Thyroid gland (tissue), 4 donors: ENCODE data around the gene GPM6B. TPM values are rescaled to one million over a fixed set of nuclear protein-coding genes. Genes with fewer than 3 reads are reported as not detected.

Experiments used
- DNase-seq, 2 donors: peaks; one replicate each; pipeline ENCODE4 v3.0.0-alpha.2; 2019
- H3K27ac ChIP-seq, 3 donors: fragments of 200-600 bp; sonication (generic); 1 replicate in 2 of 3; 2 replicates in 1 of 3; pipeline ENCODE4 v1.5.1; 2016 to 2019; ENCODE audit warnings: mild to moderate bottlenecking in 1 of 3, moderate library complexity in 1 of 3
- H3K27me3 ChIP-seq: fragments of 200-600 bp; sonication (generic); one replicate; pipeline ENCODE4 v1.5.1; 2019
- H3K36me3 ChIP-seq, 2 donors: fragments of 200-600 bp; sonication (generic); one replicate each; pipeline ENCODE4 v1.5.1; 2016 to 2019
- H3K4me1 ChIP-seq, 2 donors: fragments of 200-600 bp; sonication (generic); one replicate each; pipeline ENCODE4 v1.5.1; 2017 to 2019
- H3K4me3 ChIP-seq, 3 donors: fragments of 200-600 bp; sonication (generic); replicated peaks in 1 of 3; 1 replicate in 2 of 3; 2 replicates in 1 of 3; pipeline ENCODE4 v1.5.1; 2016; ENCODE audit warnings: mild to moderate bottlenecking in 1 of 3
- H3K9me3 ChIP-seq: fragments of 200-600 bp; sonication (generic); one replicate; pipeline ENCODE4 v1.5.1; 2017
- CTCF ChIP-seq, 6 experiments: fragments of 200-600 bp in 3 of 6; fragments of 450-650 bp in 3 of 6; sonication (generic) in 3 of 6; IDR thresholded peaks; one replicate each; pipeline ENCODE4 v1.5.1; 2016 to 2019; ENCODE audit warnings: antibody characterized with exemption in 6 of 6, mild to moderate bottlenecking in 2 of 6, inconsistent platforms in 1 of 6, moderate library complexity in 1 of 6
- POLR2A ChIP-seq, 2 donors: fragments of 450-650 bp; IDR thresholded peaks; one replicate each; pipeline ENCODE4 v1.6.1; 2017; ENCODE audit warnings: antibody characterized with exemption in 2 of 2, mild to moderate bottlenecking in 2 of 2, moderate library complexity in 1 of 2
- WGBS, 2 donors: methylation state at CpG; one replicate each; pipeline ENCODE4 v1.1.5; 2017; 5-methylcytosine and 5-hydroxymethylcytosine counted together
- intact Hi-C: fragments of 100-400 bp; cut with DNase I; formaldehyde crosslinking; loops from one replicate; pipeline ENCODE4 v1.15.1; 2023
- total RNA-seq, 4 donors: library from RNA; depleted of rRNA; stranded (reverse); fragments of >200 nt; gene quantifications; one replicate each; pipeline ENCODE4 v1.2.3, GENCODE V29; 2016

Gene GPM6B
- total RNA-seq, 4 donors from 2014 or later: 2.3 to 9.9 (median 6.1) TPM

- Histone ChIP-seq H3K27me3 (peaks cover 4% of the 10 kb centered on the region), H3K4me1 (no peaks in the 10 kb centered on the region), H3K36me3 (no peaks in the 10 kb centered on the region), H3K9me3 (no peaks in the 10 kb centered on the region), H3K27ac (no peak overlapping the region), H3K4me3 (no peak overlapping the region)
- TF ChIP-seq POLR2A (IDR thresholded peaks at IDR 0.05): no peak
- no peak for TF ChIP-seq CTCF (IDR thresholded peaks at IDR 0.05)
- DNase-seq: no peak
- WGBS, 2 donors: 90 to 96% methylated on average over 6 of the region's 6 CpGs
- intact Hi-C loops: no loop called here
These were observed 717 bp downstream of the GPM6B start for GRCh38 chrX:13816176-13816575.

- Histone ChIP-seq H3K27ac (no peak overlapping the region), H3K36me3 (no peaks in the 10 kb centered on the region), H3K4me1 (no peaks in the 10 kb centered on the region), H3K4me3 (no peak overlapping the region), H3K27me3 (peaks cover 4% of the 10 kb centered on the region), H3K9me3 (no peaks in the 10 kb centered on the region)
- intact Hi-C loops: no loop called here
- 91 to 96% methylated on average over 7 of the region's 7 CpGs for WGBS, 2 donors
- TF ChIP-seq POLR2A (IDR thresholded peaks at IDR 0.05): no peak
- TF ChIP-seq CTCF (IDR thresholded peaks at IDR 0.05): no peak
- DNase-seq: no peak
These were observed 1.2 kb downstream of the GPM6B start for GRCh38 chrX:13815664-13816063.

- TF ChIP-seq POLR2A (IDR thresholded peaks at IDR 0.05) (no peak), CTCF (IDR thresholded peaks at IDR 0.05) (no peak)
- DNase-seq: no peak
- H3K9me3 ChIP-seq: no peaks in the 10 kb centered on the region
- no peak overlapping the region for H3K4me3 ChIP-seq
- no peak overlapping the region for H3K27ac ChIP-seq
- intact Hi-C loops: no loop called here
- no peaks in the 10 kb centered on the region for H3K36me3 ChIP-seq
- H3K27me3 ChIP-seq: peaks cover 4% of the 10 kb centered on the region
- H3K4me1 ChIP-seq: no peaks in the 10 kb centered on the region
These were observed 8.0 kb downstream of the GPM6B start for GRCh38 chrX:13808865-13809264.

GRCh38 chrX:13808293-13808692 lies 8.6 kb downstream of the GPM6B start:
- Histone ChIP-seq H3K4me3 (no peak overlapping the region), H3K36me3 (no peaks in the 10 kb centered on the region), H3K4me1 (no peaks in the 10 kb centered on the region), H3K9me3 (no peaks in the 10 kb centered on the region), H3K27me3 (peaks cover 4% of the 10 kb centered on the region), H3K27ac (no peak overlapping the region)
- WGBS, 2 donors: 75 to 80% methylated on average over 4 of the region's 4 CpGs
- TF ChIP-seq POLR2A (IDR thresholded peaks at IDR 0.05) (no peak), CTCF (IDR thresholded peaks at IDR 0.05) (no peak)
- intact Hi-C loops: no loop called here
- no peak for DNase-seq

- H3K36me3 ChIP-seq: no peaks in the 10 kb centered on the region
- H3K27ac ChIP-seq: no peak overlapping the region
- no peak for DNase-seq
- H3K4me3 ChIP-seq: no peak overlapping the region
- no peaks in the 10 kb centered on the region for H3K4me1 ChIP-seq
- H3K27me3 ChIP-seq: no peaks in the 10 kb centered on the region
- H3K9me3 ChIP-seq: no peaks in the 10 kb centered on the region
- WGBS, 2 donors: 25 to 33% methylated on average over 2 of the region's 2 CpGs
- intact Hi-C loops: no loop called here
- TF ChIP-seq CTCF (IDR thresholded peaks at IDR 0.05) (peak in 4 of 6 experiments; percentile 33 to 65 (median 56)), POLR2A (IDR thresholded peaks at IDR 0.05) (no peak)
These were observed 11.7 kb downstream of the GPM6B start for GRCh38 chrX:13805241-13805640.
